BE2C (cell line): ENCODE data around the gene REV3L. TPM values are rescaled to one million over a fixed set of nuclear protein-coding genes. Genes with fewer than 3 reads are reported as not detected.

ENCODE experiments used
- DNase-seq: peaks from one replicate; pipeline ENCODE4 v3.0.0-alpha.2; 2020
- H3K27me3 ChIP-seq: fragments of 250-450 bp; sonication (Bioruptor Pico); 2 replicates; pipeline ENCODE4 v1.5.1; 2020; ENCODE audit warnings: mild to moderate bottlenecking
- H3K36me3 ChIP-seq: fragments of 250-450 bp; sonication (Bioruptor Pico); 2 replicates; pipeline ENCODE4 v1.5.1; 2020; ENCODE audit warnings: mild to moderate bottlenecking
- H3K4me1 ChIP-seq: fragments of 250-450 bp; sonication (Bioruptor Pico); 2 replicates; pipeline ENCODE4 v1.5.1; 2020
- H3K4me3 ChIP-seq: 2 replicates; pipeline ENCODE4 v1.5.1; 2011; ENCODE audit warnings: low read depth, low read length
- H3K9me3 ChIP-seq: fragments of 250-450 bp; sonication (Bioruptor Pico); 2 replicates; pipeline ENCODE4 v1.5.1; 2020
- CTCF ChIP-seq: IDR thresholded peaks from 2 replicates; pipeline ENCODE4 v1.5.1; 2012; ENCODE audit warnings: mild to moderate bottlenecking, low read depth, low read length
- polyA plus RNA-seq: library from polyadenylated mRNA; unstranded; fragments of >200 nt; gene quantifications from one replicate; pipeline ENCODE4 v1.2.1, GENCODE V29; 2012; ENCODE audit warnings: low read depth, missing spikeins; ENCODE audit not compliant: insufficient read length, insufficient read depth

Gene REV3L
- 40.9 TPM for polyA plus RNA-seq

GRCh38 chr6:111482959-111483735 is at the start of gene REV3L:
REV3L (minus strand) TSS chr6:111483218; CDS start chr6:111482888, 330 bp downstream.
- Histone ChIP-seq H3K4me3 (peak within 1 kb of the TSS; percentile 91), H3K36me3 (peaks cover 16% of the 10 kb centered on the region; the same call in 1 of the 2 replicates), H3K4me1 (peaks cover 5% of the 10 kb centered on the region), H3K27me3 (no peaks in the 10 kb centered on the region), H3K9me3 (no peaks in the 10 kb centered on the region; the same call in 1 of the 2 replicates)
- TF ChIP-seq CTCF: no peak
- peak; percentile 96 for DNase-seq

- H3K4me1 ChIP-seq: peaks cover 16% of the 10 kb centered on the region
- no peak overlapping the region for H3K4me3 ChIP-seq
- H3K9me3 ChIP-seq: no peaks in the 10 kb centered on the region
- no peak for TF ChIP-seq CTCF
- no peak for DNase-seq
- no peaks in the 10 kb centered on the region for H3K36me3 ChIP-seq
- H3K27me3 ChIP-seq: no peaks in the 10 kb centered on the region
Observed at GRCh38 chr6:111531185-111531584, 48.2 kb upstream of the REV3L start.

GRCh38 chr6:111530667-111531066 is 47.6 kb upstream of the REV3L start:
- Histone ChIP-seq H3K4me1 (peaks cover 16% of the 10 kb centered on the region), H3K4me3 (no peak overlapping the region), H3K9me3 (no peaks in the 10 kb centered on the region), H3K36me3 (no peaks in the 10 kb centered on the region), H3K27me3 (no peaks in the 10 kb centered on the region)
- DNase-seq: no peak
- TF ChIP-seq CTCF: no peak

- Histone ChIP-seq H3K4me3 (no peak overlapping the region), H3K36me3 (no peaks in the 10 kb centered on the region), H3K27me3 (no peaks in the 10 kb centered on the region), H3K9me3 (no peaks in the 10 kb centered on the region), H3K4me1 (peaks cover 16% of the 10 kb centered on the region)
- TF ChIP-seq CTCF: no peak
- no peak for DNase-seq
Observed at GRCh38 chr6:111530218-111530617, 47.2 kb upstream of the REV3L start.

- no peak for TF ChIP-seq CTCF
- peaks cover 21% of the 10 kb centered on the region for H3K4me1 ChIP-seq
- H3K9me3 ChIP-seq: no peaks in the 10 kb centered on the region
- no peaks in the 10 kb centered on the region for H3K36me3 ChIP-seq
- no peak for DNase-seq
- no peaks in the 10 kb centered on the region for H3K27me3 ChIP-seq
- H3K4me3 ChIP-seq: no peak overlapping the region
Observed at GRCh38 chr6:111527367-111527766, 44.3 kb upstream of the REV3L start.

GRCh38 chr6:111524735-111525134 is 41.7 kb upstream of the REV3L start:
- Histone ChIP-seq H3K9me3 (no peaks in the 10 kb centered on the region), H3K4me1 (peaks cover 15% of the 10 kb centered on the region), H3K36me3 (no peaks in the 10 kb centered on the region), H3K27me3 (no peaks in the 10 kb centered on the region), H3K4me3 (no peak overlapping the region)
- no peak for DNase-seq
- TF ChIP-seq CTCF: no peak
